CD14-positive monocyte (primary cell): ENCODE measurements around the gene SMAD3. TPM values are rescaled to one million over a fixed set of nuclear protein-coding genes. Genes with fewer than 3 reads are reported as not detected.
A peak's percentile ranks its signal among the peaks of the same experiment; 100 is the strongest.

Experiments used
- DNase-seq, 3 donors: peaks; one replicate each; pipeline ENCODE4 v3.0.0-alpha.2; 2011 to 2022
- H2AFZ ChIP-seq: 2 replicates; pipeline ENCODE4 v1.6.0; 2012; ENCODE audit warnings: mild to moderate bottlenecking, low read depth, low read length, inconsistent platforms; ENCODE audit not compliant: insufficient read depth, poor library complexity, severe bottlenecking
- H3K27ac ChIP-seq, 2 donors: 1 replicate in 1 of 2; 2 replicates in 1 of 2; pipeline ENCODE4 v1.5.1; 2012 to 2013; ENCODE audit warnings: low read length in 2 of 2, control low read depth in 1 of 2, inconsistent platforms in 1 of 2, low read depth in 1 of 2, mild to moderate bottlenecking in 1 of 2
- H3K27me3 ChIP-seq, 2 donors: one replicate each; pipeline versions ENCODE4 v1.6.0 to v1.6.1; 2011 to 2013; ENCODE audit warnings: low read length in 2 of 2; ENCODE audit not compliant: control insufficient read depth in 2 of 2, insufficient read depth in 2 of 2
- H3K36me3 ChIP-seq, 2 donors: replicated peaks in 1 of 2; 1 replicate in 1 of 2; 2 replicates in 1 of 2; pipeline versions ENCODE4 v1.5.1 to v1.6.1; 2012 to 2013; ENCODE audit warnings: low read length in 2 of 2, control low read depth in 1 of 2, inconsistent platforms in 1 of 2, mild to moderate bottlenecking in 1 of 2; ENCODE audit not compliant: insufficient read depth in 2 of 2, control insufficient read depth in 1 of 2
- H3K4me1 ChIP-seq, 2 donors: 1 replicate in 1 of 2; 2 replicates in 1 of 2; pipeline versions ENCODE4 v1.5.1 to v1.6.1; 2012 to 2013; ENCODE audit warnings: low read length in 2 of 2, control low read depth in 1 of 2, inconsistent platforms in 1 of 2, mild to moderate bottlenecking in 1 of 2, moderate library complexity in 1 of 2; ENCODE audit not compliant: insufficient read depth in 2 of 2, control insufficient read depth in 1 of 2
- H3K4me2 ChIP-seq: replicated peaks from 2 replicates; pipeline ENCODE3; 2012; ENCODE audit warnings: low read length, moderate library complexity, mild to moderate bottlenecking; ENCODE audit not compliant: poor library complexity, severe bottlenecking; ENCODE audit errors: extremely low read depth
- H3K4me3 ChIP-seq, 3 experiments: fragments of 200-600 bp in 1 of 3; sonication (generic) in 1 of 3; replicated peaks in 1 of 3; 1 replicate in 2 of 3; 2 replicates in 1 of 3; pipeline ENCODE4 v1.5.1; 2011 to 2013; ENCODE audit warnings: low read length in 3 of 3, mild to moderate bottlenecking in 3 of 3, control low read depth in 2 of 3, low read depth in 2 of 3, inconsistent platforms in 1 of 3, moderate library complexity in 1 of 3
- H3K79me2 ChIP-seq: 2 replicates; pipeline ENCODE4 v1.6.0; 2012; ENCODE audit warnings: mild to moderate bottlenecking, control low read depth, inconsistent platforms, low read length, moderate library complexity; ENCODE audit not compliant: insufficient read depth
- H3K9ac ChIP-seq: 2 replicates; pipeline ENCODE4 v1.6.0; 2017; ENCODE audit warnings: low read length, mild to moderate bottlenecking; ENCODE audit not compliant: insufficient read depth, poor library complexity, severe bottlenecking
- H3K9me3 ChIP-seq, 2 donors: replicated peaks in 1 of 2; 1 replicate in 1 of 2; 2 replicates in 1 of 2; pipeline versions ENCODE4 v1.5.1 to v1.6.1; 2012 to 2013; ENCODE audit warnings: low read length in 2 of 2, control low read depth in 1 of 2; ENCODE audit not compliant: control insufficient read depth in 1 of 2, insufficient read depth in 1 of 2
- H4K20me1 ChIP-seq: 2 replicates; pipeline ENCODE4 v1.6.0; 2012; ENCODE audit warnings: mild to moderate bottlenecking, low read length, control low read depth, moderate library complexity; ENCODE audit not compliant: insufficient read depth
- H3K27ac Mint-ChIP-seq, 7 donors: one replicate each; pipeline ENCODE4 v1.8.0; 2020; ENCODE audit warnings: mild to moderate bottlenecking in 7 of 7, mixed read lengths in 7 of 7, moderate library complexity in 6 of 7, inconsistent platforms in 2 of 7
- H3K27me3 Mint-ChIP-seq, 3 donors: one replicate each; pipeline ENCODE4 v1.8.0; 2021 to 2022; ENCODE audit warnings: low read depth in 3 of 3, mild to moderate bottlenecking in 3 of 3, mixed read lengths in 3 of 3, moderate library complexity in 3 of 3, inconsistent platforms in 1 of 3
- H3K36me3 Mint-ChIP-seq, 2 donors: one replicate each; pipeline ENCODE4 v1.8.0; 2020; ENCODE audit warnings: mixed read lengths in 2 of 2, inconsistent platforms in 1 of 2, mild to moderate bottlenecking in 1 of 2
- H3K4me1 Mint-ChIP-seq: one replicate; pipeline ENCODE4 v1.8.0; 2020; ENCODE audit warnings: mild to moderate bottlenecking, mixed read lengths
- H3K4me3 Mint-ChIP-seq, 2 donors: one replicate each; pipeline ENCODE4 v1.8.0; 2020; ENCODE audit warnings: mild to moderate bottlenecking in 2 of 2, mixed read lengths in 2 of 2, moderate library complexity in 1 of 2
- H3K9me3 Mint-ChIP-seq, 7 donors: one replicate each; pipeline ENCODE4 v1.8.0; 2020 to 2022; ENCODE audit warnings: mixed read lengths in 7 of 7, mild to moderate bottlenecking in 6 of 7, moderate library complexity in 6 of 7, inconsistent platforms in 2 of 7
- CTCF ChIP-seq: fragments of 200-600 bp; IDR thresholded peaks from one replicate; pipeline ENCODE4 v1.8.0; 2022; ENCODE audit warnings: antibody characterized with exemption, mild to moderate bottlenecking
- WGBS: methylation state at CpG from one replicate; pipeline ENCODE4 v1.1.5; 2013; ENCODE audit warnings: missing lambda C conversion rate; ENCODE audit not compliant: insufficient coverage; 5-methylcytosine and 5-hydroxymethylcytosine counted together
- intact Hi-C, 2 donors: fragments of 100-400 bp; cut with micrococcal nuclease; formaldehyde crosslinking; loops; one replicate each; pipeline versions ENCODE4 v1.15.0 to v1.15.1; 2023
- polyA plus RNA-seq, 3 donors: library from polyadenylated mRNA; depleted of rRNA in 1 of 3; unstranded in 2 of 3; stranded (reverse) in 1 of 3; fragments of 300-500 nt in 2 of 3; fragments of >200 nt in 1 of 3; fragmentation: Illumina TruSeq in 2 of 3; gene quantifications; 1 replicate in 2 of 3; 2 replicates in 1 of 3; pipeline ENCODE4 v1.2.3, GENCODE V29; 2012 to 2021

Gene SMAD3
- polyA plus RNA-seq, 3 donors = 4.4 to 41.7 (median 5.4) TPM

- Mint-ChIP-seq H3K4me3 (no peak overlapping the region), H3K9me3 (peaks cover 0 to 2% (median 0%) of the 10 kb centered on the region in 7 donors), H3K27me3 (peaks cover 0 to 5% (median 3%) of the 10 kb centered on the region in 3 donors), H3K27ac (peak overlapping the region in 1 of 7 donors; percentile 82), H3K4me1 (peaks cover 50% of the 10 kb centered on the region), H3K36me3 (peaks cover 0 to 5% of the 10 kb centered on the region in 2 donors)
- Histone ChIP-seq H3K36me3 (no peaks in the 10 kb centered on the region), H4K20me1 (no peaks in the 10 kb centered on the region), H2AFZ (no peak overlapping the region), H3K79me2 (no peaks in the 10 kb centered on the region), H3K9me3 (no peaks in the 10 kb centered on the region), H3K4me3 (no peak overlapping the region), H3K4me2 (no peak overlapping the region), H3K27me3 (no peaks in the 10 kb centered on the region), H3K4me1 (peaks cover 37 to 44% of the 10 kb centered on the region in 2 donors), H3K27ac (no peak overlapping the region), H3K9ac (no peak overlapping the region)
- no peak for TF ChIP-seq CTCF
- intact Hi-C loops = no loop called here
- WGBS = 70% methylated on average over 3 of the region's 6 CpGs
- peak in 1 of 3 donors; percentile 41 for DNase-seq
Observed at GRCh38 chr15:67051088-67052045, 14.0 kb upstream of the SMAD3 start.

GRCh38 chr15:67054676-67055075 is 10.7 kb upstream of the SMAD3 start:
- H3K4me1 Mint-ChIP-seq = peaks cover 27% of the 10 kb centered on the region
- no peak for DNase-seq
- peak overlapping the region in 2 of 7 donors; percentile 60 to 68 for H3K27ac Mint-ChIP-seq
- H3K9ac ChIP-seq = no peak overlapping the region
- 98% methylated on average over 4 of the region's 5 CpGs for WGBS
- no peak for TF ChIP-seq CTCF
- no peaks in the 10 kb centered on the region for H3K79me2 ChIP-seq
- H3K4me2 ChIP-seq = no peak overlapping the region
- intact Hi-C loops = no loop called here
- peaks cover 0 to 5% (median 0%) of the 10 kb centered on the region in 3 donors for H3K27me3 Mint-ChIP-seq
- peaks cover 18 to 24% of the 10 kb centered on the region in 2 donors for H3K4me1 ChIP-seq
- H3K36me3 Mint-ChIP-seq = peaks cover 0 to 2% of the 10 kb centered on the region in 2 donors
- no peak overlapping the region for H3K4me3 Mint-ChIP-seq
- H3K36me3 ChIP-seq = no peaks in the 10 kb centered on the region
- H3K9me3 ChIP-seq = no peaks in the 10 kb centered on the region
- H3K27ac ChIP-seq = no peak overlapping the region
- H3K9me3 Mint-ChIP-seq = peaks cover 0 to 2% (median 0%) of the 10 kb centered on the region in 7 donors
- H2AFZ ChIP-seq = no peak overlapping the region
- H3K4me3 ChIP-seq = no peak overlapping the region
- H3K27me3 ChIP-seq = no peaks in the 10 kb centered on the region
- H4K20me1 ChIP-seq = no peaks in the 10 kb centered on the region
